Measurements from ENCODE around the gene ACSL6. TPM values are rescaled to one million over a fixed set of nuclear protein-coding genes. Genes with fewer than 3 reads are reported as not detected.

Gene ACSL6
- polyA plus RNA-seq, 2 of the 4 experiments (the other 2 are of a cell fraction): 0.06 to 0.09 TPM

DNA sequence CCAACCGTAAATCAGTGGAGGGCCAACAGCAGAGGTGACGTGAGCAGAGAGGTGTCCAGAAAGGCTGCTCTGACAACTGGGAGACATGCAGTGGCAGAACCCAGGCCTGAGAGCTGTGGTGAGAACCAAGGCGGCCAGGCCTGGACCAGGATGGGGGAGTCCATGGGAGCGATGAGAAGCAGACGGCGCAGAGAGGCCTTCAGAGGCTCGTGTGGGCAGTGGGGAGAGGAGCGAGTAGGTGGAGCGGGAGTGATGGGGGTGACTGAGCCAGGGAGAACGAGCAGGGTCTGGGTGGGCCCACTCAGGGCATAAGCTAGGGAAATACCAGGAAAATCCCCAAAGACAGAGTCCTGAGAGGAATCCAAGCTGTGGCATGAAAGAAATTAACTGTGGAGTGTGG, 41.1 kb upstream of the ACSL6 start:
- FAIRE-seq (no peak), DNase-seq (ENCODE audit: low read depth in 1 of 2, low spot score in 1 of 2) (no peak), ATAC-seq (no peak)
- no peak overlapping the region for H3K4me2 ChIP-seq
- ChIA-PET POLR2A (no interaction called here), CTCF (interaction anchor here (5.5 kb wide), 1 partner anchor 11 kb away, joined by 60 read pairs; no protein-coding TSS in a partner anchor)
- H3K4me1 ChIP-seq: no peaks in the 10 kb centered on the region
- no peaks in the 10 kb centered on the region for H3K9me3 ChIP-seq
- H3K4me3 ChIP-seq: no peak overlapping the region
- WGBS (ENCODE audit: missing lambda C conversion rate): 62% methylated on average over 10 of the region's 10 CpGs
- H3K27ac ChIP-seq: no peak overlapping the region
- TF ChIP-seq ZNF302 (CRISPR knock-in tag; IDR thresholded peaks at IDR 0.05) (no peak), TP53 (CRISPR knock-in tag; IDR thresholded peaks at IDR 0.05) (no peak), RNF2 (IDR thresholded peaks at IDR 0.05; ENCODE audit: borderline replicate concordance, low read depth) (no peak), NPAS2 (CRISPR knock-in tag; IDR thresholded peaks at IDR 0.05; ENCODE audit: borderline replicate concordance) (no peak), EHMT2 (IDR thresholded peaks at IDR 0.05; ENCODE audit: low read depth) (no peak), CBX8 (IDR thresholded peaks at IDR 0.05) (no peak), FOSB (CRISPR knock-in tag; IDR thresholded peaks at IDR 0.05) (no peak), ESRRA (IDR thresholded peaks at IDR 0.05; ENCODE audit: borderline replicate concordance, low read length) (no peak), JUNB (IDR thresholded peaks at IDR 0.05) (no peak), HEYL (CRISPR knock-in tag; IDR thresholded peaks at IDR 0.05) (no peak), CEBPB (IDR thresholded peaks at IDR 0.05) (no peak), EHF (CRISPR knock-in tag; IDR thresholded peaks at IDR 0.05) (no peak)
- TF ChIP-seq, protein P1, sequence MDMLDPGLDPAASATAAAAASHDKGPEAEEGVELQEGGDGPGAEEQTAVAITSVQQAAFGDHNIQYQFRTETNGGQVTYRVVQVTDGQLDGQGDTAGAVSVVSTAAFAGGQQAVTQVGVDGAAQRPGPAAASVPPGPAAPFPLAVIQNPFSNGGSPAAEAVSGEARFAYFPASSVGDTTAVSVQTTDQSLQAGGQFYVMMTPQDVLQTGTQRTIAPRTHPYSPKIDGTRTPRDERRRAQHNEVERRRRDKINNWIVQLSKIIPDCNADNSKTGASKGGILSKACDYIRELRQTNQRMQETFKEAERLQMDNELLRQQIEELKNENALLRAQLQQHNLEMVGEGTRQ (IDR thresholded peaks at IDR 0.05): no peak

DNA sequence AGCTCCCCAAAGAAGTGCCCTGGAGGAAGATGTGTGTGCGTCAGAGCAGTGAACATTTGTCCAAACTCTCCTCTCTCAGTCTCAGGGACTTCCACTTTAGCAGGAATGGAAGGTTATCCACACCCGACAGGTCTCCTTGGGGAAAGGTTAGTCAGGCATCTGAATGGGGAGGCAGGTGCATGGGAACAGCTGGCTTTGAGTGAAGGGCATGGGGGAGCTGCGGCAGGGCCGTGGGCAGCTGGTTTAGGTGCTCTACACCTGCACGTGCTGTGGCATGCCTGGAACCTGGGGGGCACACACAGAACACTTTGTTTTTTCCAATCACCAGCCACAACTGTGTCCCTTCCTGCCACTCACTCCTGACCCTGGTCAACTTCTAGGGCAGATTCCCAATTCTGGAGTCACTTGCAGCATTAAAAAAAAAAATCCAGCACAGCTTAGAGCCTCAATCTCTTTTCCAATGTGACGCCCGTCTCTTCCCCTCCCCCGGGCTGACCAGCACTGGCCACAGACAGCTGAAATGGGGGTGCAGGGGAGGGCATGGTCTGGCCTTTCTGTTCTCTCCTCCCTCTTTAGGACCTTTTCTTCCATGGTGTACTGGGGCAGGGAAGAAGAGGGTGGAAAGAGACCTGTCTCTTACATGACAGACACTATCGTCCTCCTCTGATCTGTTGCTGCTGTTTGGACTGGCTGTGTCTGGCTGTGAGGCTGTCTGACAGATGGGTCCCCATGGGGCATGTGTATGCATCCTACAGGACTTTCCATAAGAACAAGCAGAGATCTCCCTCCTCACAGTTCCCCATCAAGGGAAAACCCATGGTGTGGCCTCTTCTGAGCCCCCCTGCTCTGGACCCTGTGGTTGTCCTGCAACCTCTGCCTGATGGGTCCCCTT, 39.4 kb upstream of the ACSL6 start:
- Histone ChIP-seq H3K4me2 (no peak overlapping the region), H3K4me1 (no peaks in the 10 kb centered on the region), H3K4me3 (no peak overlapping the region), H3K9me3 (no peaks in the 10 kb centered on the region), H3K27ac (no peak overlapping the region)
- no peak for TF ChIP-seq KDM5A (IDR thresholded peaks at IDR 0.05)
- TF ChIP-seq, protein P2, sequence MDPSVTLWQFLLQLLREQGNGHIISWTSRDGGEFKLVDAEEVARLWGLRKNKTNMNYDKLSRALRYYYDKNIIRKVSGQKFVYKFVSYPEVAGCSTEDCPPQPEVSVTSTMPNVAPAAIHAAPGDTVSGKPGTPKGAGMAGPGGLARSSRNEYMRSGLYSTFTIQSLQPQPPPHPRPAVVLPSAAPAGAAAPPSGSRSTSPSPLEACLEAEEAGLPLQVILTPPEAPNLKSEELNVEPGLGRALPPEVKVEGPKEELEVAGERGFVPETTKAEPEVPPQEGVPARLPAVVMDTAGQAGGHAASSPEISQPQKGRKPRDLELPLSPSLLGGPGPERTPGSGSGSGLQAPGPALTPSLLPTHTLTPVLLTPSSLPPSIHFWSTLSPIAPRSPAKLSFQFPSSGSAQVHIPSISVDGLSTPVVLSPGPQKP (IDR thresholded peaks at IDR 0.05; ENCODE audit: low read depth, low read length): no peak
- TF ChIP-seq, protein P3, sequence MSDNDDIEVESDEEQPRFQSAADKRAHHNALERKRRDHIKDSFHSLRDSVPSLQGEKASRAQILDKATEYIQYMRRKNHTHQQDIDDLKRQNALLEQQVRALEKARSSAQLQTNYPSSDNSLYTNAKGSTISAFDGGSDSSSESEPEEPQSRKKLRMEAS (IDR thresholded peaks at IDR 0.05): no peak
- TF ChIP-seq, protein P4, sequence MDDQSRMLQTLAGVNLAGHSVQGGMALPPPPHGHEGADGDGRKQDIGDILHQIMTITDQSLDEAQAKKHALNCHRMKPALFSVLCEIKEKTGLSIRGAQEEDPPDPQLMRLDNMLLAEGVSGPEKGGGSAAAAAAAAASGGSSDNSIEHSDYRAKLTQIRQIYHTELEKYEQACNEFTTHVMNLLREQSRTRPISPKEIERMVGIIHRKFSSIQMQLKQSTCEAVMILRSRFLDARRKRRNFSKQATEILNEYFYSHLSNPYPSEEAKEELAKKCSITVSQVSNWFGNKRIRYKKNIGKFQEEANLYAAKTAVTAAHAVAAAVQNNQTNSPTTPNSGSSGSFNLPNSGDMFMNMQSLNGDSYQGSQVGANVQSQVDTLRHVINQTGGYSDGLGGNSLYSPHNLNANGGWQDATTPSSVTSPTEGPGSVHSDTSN (IDR thresholded peaks at IDR 0.05): no peak
- no peak for TF ChIP-seq EHF (CRISPR knock-in tag; IDR thresholded peaks at IDR 0.05)
- no peak for TF ChIP-seq POLR2A (IDR thresholded peaks at IDR 0.05; ENCODE audit: low read length)
- TF ChIP-seq NFE2L2 (conservative IDR thresholded peaks at IDR 0.05; ENCODE audit: low read length): no peak
- TF ChIP-seq MAFK (IDR thresholded peaks at IDR 0.05; ENCODE audit: partially characterized antibody): no peak
- TF ChIP-seq KDM1A (IDR thresholded peaks at IDR 0.05; ENCODE audit: low read depth): no peak
- no peak for TF ChIP-seq ZSCAN20 (CRISPR knock-in tag; IDR thresholded peaks at IDR 0.05)
- TF ChIP-seq POLR2AphosphoS2 (conservative IDR thresholded peaks at IDR 0.05; ENCODE audit: low read length): no peak
- no peak for TF ChIP-seq FOSL2 (IDR thresholded peaks at IDR 0.05)
- TF ChIP-seq FOSL2 (CRISPR knock-in tag; IDR thresholded peaks at IDR 0.05): no peak
- TF ChIP-seq, protein P5, sequence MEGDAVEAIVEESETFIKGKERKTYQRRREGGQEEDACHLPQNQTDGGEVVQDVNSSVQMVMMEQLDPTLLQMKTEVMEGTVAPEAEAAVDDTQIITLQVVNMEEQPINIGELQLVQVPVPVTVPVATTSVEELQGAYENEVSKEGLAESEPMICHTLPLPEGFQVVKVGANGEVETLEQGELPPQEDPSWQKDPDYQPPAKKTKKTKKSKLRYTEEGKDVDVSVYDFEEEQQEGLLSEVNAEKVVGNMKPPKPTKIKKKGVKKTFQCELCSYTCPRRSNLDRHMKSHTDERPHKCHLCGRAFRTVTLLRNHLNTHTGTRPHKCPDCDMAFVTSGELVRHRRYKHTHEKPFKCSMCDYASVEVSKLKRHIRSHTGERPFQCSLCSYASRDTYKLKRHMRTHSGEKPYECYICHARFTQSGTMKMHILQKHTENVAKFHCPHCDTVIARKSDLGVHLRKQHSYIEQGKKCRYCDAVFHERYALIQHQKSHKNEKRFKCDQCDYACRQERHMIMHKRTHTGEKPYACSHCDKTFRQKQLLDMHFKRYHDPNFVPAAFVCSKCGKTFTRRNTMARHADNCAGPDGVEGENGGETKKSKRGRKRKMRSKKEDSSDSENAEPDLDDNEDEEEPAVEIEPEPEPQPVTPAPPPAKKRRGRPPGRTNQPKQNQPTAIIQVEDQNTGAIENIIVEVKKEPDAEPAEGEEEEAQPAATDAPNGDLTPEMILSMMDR (IDR thresholded peaks at IDR 0.05): no peak
- TF ChIP-seq, protein P6, sequence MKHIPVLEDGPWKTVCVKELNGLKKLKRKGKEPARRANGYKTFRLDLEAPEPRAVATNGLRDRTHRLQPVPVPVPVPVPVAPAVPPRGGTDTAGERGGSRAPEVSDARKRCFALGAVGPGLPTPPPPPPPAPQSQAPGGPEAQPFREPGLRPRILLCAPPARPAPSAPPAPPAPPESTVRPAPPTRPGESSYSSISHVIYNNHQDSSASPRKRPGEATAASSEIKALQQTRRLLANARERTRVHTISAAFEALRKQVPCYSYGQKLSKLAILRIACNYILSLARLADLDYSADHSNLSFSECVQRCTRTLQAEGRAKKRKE (CRISPR knock-in tag; IDR thresholded peaks at IDR 0.05; ENCODE audit: low read depth): no peak
- no peak for TF ChIP-seq ZC3H11A (IDR thresholded peaks at IDR 0.05)
- TF ChIP-seq, protein P7, sequence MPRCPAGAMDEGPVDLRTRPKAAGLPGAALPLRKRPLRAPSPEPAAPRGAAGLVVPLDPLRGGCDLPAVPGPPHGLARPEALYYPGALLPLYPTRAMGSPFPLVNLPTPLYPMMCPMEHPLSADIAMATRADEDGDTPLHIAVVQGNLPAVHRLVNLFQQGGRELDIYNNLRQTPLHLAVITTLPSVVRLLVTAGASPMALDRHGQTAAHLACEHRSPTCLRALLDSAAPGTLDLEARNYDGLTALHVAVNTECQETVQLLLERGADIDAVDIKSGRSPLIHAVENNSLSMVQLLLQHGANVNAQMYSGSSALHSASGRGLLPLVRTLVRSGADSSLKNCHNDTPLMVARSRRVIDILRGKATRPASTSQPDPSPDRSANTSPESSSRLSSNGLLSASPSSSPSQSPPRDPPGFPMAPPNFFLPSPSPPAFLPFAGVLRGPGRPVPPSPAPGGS (IDR thresholded peaks at IDR 0.05): no peak
- ATAC-seq (no peak; a peak in 1 of 6 replicates), FAIRE-seq (no peak), DNase-seq (ENCODE audit: low read depth in 1 of 2, low spot score in 1 of 2) (no peak)
- WGBS (ENCODE audit: missing lambda C conversion rate): 64% methylated on average over 9 of the region's 9 CpGs
- ChIA-PET POLR2A (no interaction called here), CTCF (interaction anchor here (1.6 to 2.6 kb wide), 2 partner anchors 12 to 240 kb away, joined by 3 to 15 read pairs; no protein-coding TSS in a partner anchor)
